Karpas-422 (cell line): ENCODE results near the gene SCEL. TPM values are rescaled to one million over a fixed set of nuclear protein-coding genes. Genes with fewer than 3 reads are reported as not detected.

Experiments used
- DNase-seq: peaks from one replicate; pipeline ENCODE4 v3.0.0-alpha.2; 2015
- H2AFZ ChIP-seq: fragments of 200-600 bp; sonication (generic); 2 replicates; pipeline ENCODE4 v1.6.1; 2014; ENCODE audit warnings: antibody characterized with exemption, low read length, mixed read lengths
- H3K27ac ChIP-seq: fragments of 200-600 bp; sonication (generic); 2 replicates; pipeline ENCODE4 v1.5.1; 2014; ENCODE audit warnings: mild to moderate bottlenecking, low read length, moderate library complexity
- H3K27me3 ChIP-seq: fragments of 200-600 bp; sonication (generic); 2 replicates; pipeline ENCODE4 v1.6.1; 2014; ENCODE audit warnings: low read length, mixed read lengths
- H3K36me3 ChIP-seq: fragments of 200-600 bp; sonication (generic); 2 replicates; pipeline ENCODE4 v1.6.1; 2014; ENCODE audit warnings: low read length, mixed read lengths; ENCODE audit not compliant: insufficient read depth
- H3K4me1 ChIP-seq: fragments of 200-600 bp; sonication (generic); 2 replicates; pipeline ENCODE4 v1.6.1; 2014; ENCODE audit warnings: mild to moderate bottlenecking, low read length, mixed read lengths
- H3K4me2 ChIP-seq: fragments of 200-600 bp; sonication (generic); 2 replicates; pipeline ENCODE4 v1.6.1; 2014; ENCODE audit warnings: low read length, low read depth, mild to moderate bottlenecking; ENCODE audit not compliant: poor library complexity, severe bottlenecking
- H3K4me3 ChIP-seq: fragments of 200-600 bp; sonication (generic); 2 replicates; pipeline ENCODE4 v1.5.1; 2014; ENCODE audit warnings: mild to moderate bottlenecking, antibody characterized with exemption, low read length, mixed read lengths
- H3K79me2 ChIP-seq: fragments of 200-600 bp; sonication (generic); 2 replicates; pipeline ENCODE4 v1.6.1; 2014; ENCODE audit warnings: mild to moderate bottlenecking, low read length, mixed read lengths
- H3K9ac ChIP-seq: fragments of 200-600 bp; sonication (generic); 2 replicates; pipeline ENCODE4 v1.6.0; 2014; ENCODE audit warnings: low read length
- H3K9me2 ChIP-seq: fragments of 200-600 bp; sonication (generic), shearing (Covaris generic); replicated peaks from 2 replicates; pipeline ENCODE4 v1.6.0; 2014; ENCODE audit warnings: mild to moderate bottlenecking, low read length, moderate library complexity; ENCODE audit not compliant: insufficient read depth
- H3K9me3 ChIP-seq: fragments of 300-700, 200-600 bp; sonication (generic); 2 replicates; pipeline ENCODE4 v1.6.1; 2014; ENCODE audit warnings: low read length, mixed read lengths
- H4K20me1 ChIP-seq: fragments of 200-600 bp; sonication (generic); 2 replicates; pipeline ENCODE4 v1.6.1; 2014; ENCODE audit warnings: mild to moderate bottlenecking, antibody characterized with exemption, low read length, low read depth; ENCODE audit not compliant: insufficient read depth
- total RNA-seq: library from RNA; depleted of rRNA; stranded (reverse); fragments of >200 nt; shearing (Covaris generic); gene quantifications from 2 replicates; pipeline ENCODE4 v1.2.3, GENCODE V29; 2014; ENCODE audit warnings: low replicate concordance

SCEL gene
- total RNA-seq, 1 experiment from 2014 or later, result not detected

GRCh38 chr13:77584106-77584505 is 48.6 kb downstream of the SCEL start:
- Histone ChIP-seq H3K4me2 (no peak overlapping the region), H3K4me1 (no peaks in the 10 kb centered on the region), H3K9me3 (no peaks in the 10 kb centered on the region), H4K20me1 (no peaks in the 10 kb centered on the region), H2AFZ (no peak overlapping the region), H3K27ac (no peak overlapping the region), H3K4me3 (no peak overlapping the region), H3K9ac (no peak overlapping the region), H3K27me3 (no peaks in the 10 kb centered on the region), H3K9me2 (no peaks in the 10 kb centered on the region), H3K36me3 (no peaks in the 10 kb centered on the region), H3K79me2 (no peaks in the 10 kb centered on the region)
- no peak for DNase-seq

GRCh38 chr13:77595166-77595810 is 59.8 kb downstream of the SCEL start:
- Histone ChIP-seq H3K4me2 (no peak overlapping the region), H3K36me3 (no peaks in the 10 kb centered on the region), H2AFZ (no peak overlapping the region), H3K9me2 (no peaks in the 10 kb centered on the region), H4K20me1 (no peaks in the 10 kb centered on the region), H3K9me3 (no peaks in the 10 kb centered on the region), H3K27ac (no peak overlapping the region), H3K79me2 (no peaks in the 10 kb centered on the region), H3K4me3 (no peak overlapping the region), H3K4me1 (no peaks in the 10 kb centered on the region), H3K27me3 (no peaks in the 10 kb centered on the region), H3K9ac (no peak overlapping the region)
- DNase-seq, result no peak

- H3K9me2 ChIP-seq, result no peaks in the 10 kb centered on the region
- H3K9me3 ChIP-seq, result no peaks in the 10 kb centered on the region
- no peak for DNase-seq
- no peaks in the 10 kb centered on the region for H3K36me3 ChIP-seq
- H3K4me1 ChIP-seq, result no peaks in the 10 kb centered on the region
- H3K4me3 ChIP-seq, result no peak overlapping the region
- H3K9ac ChIP-seq, result no peak overlapping the region
- H2AFZ ChIP-seq, result no peak overlapping the region
- H4K20me1 ChIP-seq, result no peaks in the 10 kb centered on the region
- no peak overlapping the region for H3K4me2 ChIP-seq
- H3K27ac ChIP-seq, result no peak overlapping the region
- no peaks in the 10 kb centered on the region for H3K27me3 ChIP-seq
- H3K79me2 ChIP-seq, result no peaks in the 10 kb centered on the region
Measured at GRCh38 chr13:77596777-77597176, 61.3 kb downstream of the SCEL start.

GRCh38 chr13:77599351-77599750 is 63.8 kb downstream of the SCEL start:
- H3K27ac ChIP-seq, result no peak overlapping the region
- no peaks in the 10 kb centered on the region for H3K79me2 ChIP-seq
- no peak overlapping the region for H3K4me3 ChIP-seq
- no peaks in the 10 kb centered on the region for H3K9me2 ChIP-seq
- no peaks in the 10 kb centered on the region for H3K9me3 ChIP-seq
- H3K4me2 ChIP-seq, result no peak overlapping the region
- no peak overlapping the region for H2AFZ ChIP-seq
- no peaks in the 10 kb centered on the region for H3K36me3 ChIP-seq
- no peaks in the 10 kb centered on the region for H3K4me1 ChIP-seq
- no peak overlapping the region for H3K9ac ChIP-seq
- no peak for DNase-seq
- no peaks in the 10 kb centered on the region for H4K20me1 ChIP-seq
- H3K27me3 ChIP-seq, result no peaks in the 10 kb centered on the region

DNA sequence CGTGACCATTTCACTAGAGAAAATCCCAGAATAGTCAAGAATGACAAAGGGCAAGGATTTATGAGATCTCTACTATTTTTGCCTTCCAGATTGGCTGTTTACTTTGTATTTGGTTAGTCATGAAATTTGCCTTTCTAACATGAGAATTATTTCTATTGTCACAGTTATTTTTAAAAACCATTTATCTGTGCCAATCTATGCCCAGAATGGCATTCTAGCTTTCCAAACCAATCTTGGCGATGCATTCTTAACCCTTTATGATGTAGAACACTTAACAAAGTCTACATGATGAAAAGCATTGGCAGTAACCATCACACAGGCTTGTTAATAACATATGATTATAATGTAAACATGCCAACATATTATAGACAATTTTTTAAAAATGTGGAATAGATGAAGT is 65.2 kb downstream of the SCEL start:
- H2AFZ ChIP-seq, result no peak overlapping the region
- H3K27me3 ChIP-seq, result no peaks in the 10 kb centered on the region
- no peak for DNase-seq
- no peaks in the 10 kb centered on the region for H3K79me2 ChIP-seq
- H3K9me3 ChIP-seq, result no peaks in the 10 kb centered on the region
- H3K4me3 ChIP-seq, result no peak overlapping the region
- no peaks in the 10 kb centered on the region for H4K20me1 ChIP-seq
- no peak overlapping the region for H3K27ac ChIP-seq
- H3K9ac ChIP-seq, result no peak overlapping the region
- no peak overlapping the region for H3K4me2 ChIP-seq
- no peaks in the 10 kb centered on the region for H3K4me1 ChIP-seq
- no peaks in the 10 kb centered on the region for H3K9me2 ChIP-seq
- H3K36me3 ChIP-seq, result no peaks in the 10 kb centered on the region

DNA sequence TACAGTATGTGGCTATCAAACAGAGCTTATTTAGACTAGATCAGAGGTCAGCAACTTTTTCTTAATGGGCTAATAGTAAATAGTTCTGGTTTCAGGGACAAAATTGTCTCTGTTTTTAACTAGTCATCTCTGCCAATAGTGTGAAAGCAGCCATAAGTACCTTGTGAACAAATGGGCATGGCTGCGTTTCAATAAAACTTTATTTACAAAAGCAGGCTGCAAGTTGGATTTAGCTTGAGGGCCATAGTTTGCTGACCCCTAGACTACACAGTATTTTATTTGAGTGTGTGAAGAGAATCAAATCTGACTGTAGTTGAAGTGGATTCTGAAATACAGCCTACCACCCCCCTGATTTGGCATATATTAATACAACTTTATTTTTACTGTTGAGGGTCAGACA is 75.6 kb downstream of the SCEL start:
- Histone ChIP-seq H3K36me3 (no peaks in the 10 kb centered on the region), H3K27ac (no peak overlapping the region), H4K20me1 (no peaks in the 10 kb centered on the region), H3K9ac (no peak overlapping the region), H3K9me3 (no peaks in the 10 kb centered on the region), H2AFZ (no peak overlapping the region), H3K9me2 (no peaks in the 10 kb centered on the region), H3K4me2 (no peak overlapping the region), H3K4me1 (no peaks in the 10 kb centered on the region), H3K79me2 (no peaks in the 10 kb centered on the region), H3K4me3 (no peak overlapping the region), H3K27me3 (no peaks in the 10 kb centered on the region)
- DNase-seq, result no peak

GRCh38 chr13:77616027-77616426 is 80.5 kb downstream of the SCEL start:
- no peaks in the 10 kb centered on the region for H3K36me3 ChIP-seq
- H3K4me2 ChIP-seq, result no peak overlapping the region
- no peak for DNase-seq
- H3K27ac ChIP-seq, result no peak overlapping the region
- no peaks in the 10 kb centered on the region for H3K4me1 ChIP-seq
- no peaks in the 10 kb centered on the region for H3K79me2 ChIP-seq
- no peaks in the 10 kb centered on the region for H4K20me1 ChIP-seq
- H2AFZ ChIP-seq, result no peak overlapping the region
- H3K9me2 ChIP-seq, result no peaks in the 10 kb centered on the region
- no peaks in the 10 kb centered on the region for H3K9me3 ChIP-seq
- H3K27me3 ChIP-seq, result no peaks in the 10 kb centered on the region
- H3K4me3 ChIP-seq, result no peak overlapping the region
- no peak overlapping the region for H3K9ac ChIP-seq

DNA sequence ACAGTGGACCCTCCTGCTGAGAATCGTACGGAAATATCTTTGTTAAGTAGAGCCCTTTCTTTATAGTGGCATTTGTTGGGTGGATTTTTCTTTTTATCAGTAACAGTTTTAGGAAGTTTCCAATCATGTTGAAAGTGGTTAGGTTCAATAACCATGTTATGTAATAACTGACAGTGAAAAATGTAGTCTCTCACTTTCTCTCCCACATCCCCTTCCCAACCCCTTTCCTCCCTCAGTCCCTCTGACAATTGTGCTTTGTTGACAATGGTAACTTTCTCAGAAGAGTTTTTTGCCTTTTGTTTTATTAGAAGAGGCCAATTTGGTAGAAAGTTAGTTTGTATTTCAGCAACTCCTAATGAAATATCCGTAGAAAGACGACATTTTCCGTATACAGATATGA is 84.1 kb downstream of the SCEL start:
- no peaks in the 10 kb centered on the region for H3K4me1 ChIP-seq
- H3K9me2 ChIP-seq, result no peaks in the 10 kb centered on the region
- no peaks in the 10 kb centered on the region for H4K20me1 ChIP-seq
- H3K79me2 ChIP-seq, result no peaks in the 10 kb centered on the region
- H2AFZ ChIP-seq, result no peak overlapping the region
- H3K36me3 ChIP-seq, result no peaks in the 10 kb centered on the region
- no peaks in the 10 kb centered on the region for H3K27me3 ChIP-seq
- no peak overlapping the region for H3K27ac ChIP-seq
- no peak for DNase-seq
- H3K9me3 ChIP-seq, result no peaks in the 10 kb centered on the region
- no peak overlapping the region for H3K4me2 ChIP-seq
- H3K4me3 ChIP-seq, result no peak overlapping the region
- no peak overlapping the region for H3K9ac ChIP-seq

- H3K27ac ChIP-seq, result no peak overlapping the region
- no peaks in the 10 kb centered on the region for H3K9me3 ChIP-seq
- H3K79me2 ChIP-seq, result no peaks in the 10 kb centered on the region
- H2AFZ ChIP-seq, result no peak overlapping the region
- no peak for DNase-seq
- H3K27me3 ChIP-seq, result no peaks in the 10 kb centered on the region
- H3K4me2 ChIP-seq, result no peak overlapping the region
- no peak overlapping the region for H3K4me3 ChIP-seq
- no peaks in the 10 kb centered on the region for H3K36me3 ChIP-seq
- H4K20me1 ChIP-seq, result no peaks in the 10 kb centered on the region
- no peaks in the 10 kb centered on the region for H3K4me1 ChIP-seq
- H3K9me2 ChIP-seq, result no peaks in the 10 kb centered on the region
- H3K9ac ChIP-seq, result no peak overlapping the region
Measured at GRCh38 chr13:77620138-77620537, 84.6 kb downstream of the SCEL start.
